H1 (cell line): ENCODE measurements around the gene GPBP1. TPM values are rescaled to one million over a fixed set of nuclear protein-coding genes. Genes with fewer than 3 reads are reported as not detected.

Experiments used
- CTCF ChIA-PET: fragments of 300-600 bp; sonication (Branson Sonifier 250); formaldehyde crosslinking; loops from one replicate; lab custom pipeline; 2021; ENCODE audit not compliant: partially characterized antibody; lab: Charles Lee
- POLR2A ChIA-PET: fragments of 300-600 bp; sonication (Branson Sonifier 250); formaldehyde crosslinking; loops from one replicate; lab custom pipeline; 2021; ENCODE audit warnings: inconsistent platforms; ENCODE audit not compliant: partially characterized antibody; lab: Charles Lee
- DNase-seq, 2 experiments: peaks; one replicate each; pipeline versions ENCODE4 v3.0.0 to v3.0.0-alpha.2; 2010 to 2022; ENCODE audit warnings: low spot score in 2 of 2, low read depth in 1 of 2, mixed read lengths in 1 of 2
- FAIRE-seq: peaks from 2 replicates; lab custom pipeline; 2011; peaks lifted over from hg19 to GRCh38; lab: Jason Lieb, UNC
- H2AFZ ChIP-seq: 2 replicates; pipeline ENCODE4 v1.8.1; 2012; ENCODE audit warnings: low read length, inconsistent platforms
- H2AK5ac ChIP-seq: 2 replicates; pipeline ENCODE4 v1.6.1; 2013; ENCODE audit warnings: low read depth, low read length
- H2BK120ac ChIP-seq: replicated peaks from 2 replicates; pipeline ENCODE3; 2013; ENCODE audit warnings: low read depth, low read length, inconsistent platforms
- H2BK12ac ChIP-seq: 2 replicates; pipeline ENCODE4 v1.6.1; 2013; ENCODE audit warnings: low read depth, low read length
- H2BK15ac ChIP-seq: 2 replicates; pipeline ENCODE4 v1.6.1; 2013; ENCODE audit warnings: low read length
- H2BK20ac ChIP-seq: 2 replicates; pipeline ENCODE4 v1.6.1; 2013; ENCODE audit warnings: low read length
- H2BK5ac ChIP-seq: 2 replicates; pipeline ENCODE4 v1.6.1; 2013; ENCODE audit warnings: low read depth, low read length
- H3K14ac ChIP-seq: 2 replicates; pipeline ENCODE4 v1.6.1; 2013; ENCODE audit warnings: inconsistent platforms; ENCODE audit not compliant: insufficient read length
- H3K18ac ChIP-seq: 2 replicates; pipeline ENCODE4 v1.6.1; 2013; ENCODE audit warnings: low read length; ENCODE audit errors: extremely low read depth
- H3K23ac ChIP-seq: 2 replicates; pipeline ENCODE4 v1.6.1; 2013; ENCODE audit warnings: inconsistent platforms; ENCODE audit not compliant: insufficient read length
- H3K23me2 ChIP-seq: 2 replicates; pipeline ENCODE4 v1.6.1; 2013; ENCODE audit warnings: low read depth, low read length
- H3K27ac ChIP-seq: 2 replicates; pipeline ENCODE4 v1.6.1; 2011; ENCODE audit warnings: low read depth, low read length, inconsistent platforms
- H3K27me3 ChIP-seq, 4 experiments: replicated peaks in 1 of 4; 1 replicate in 1 of 4; 2 replicates in 3 of 4; pipeline versions ENCODE4 v1.6.1 to v1.8.1; 2011 to 2013; ENCODE audit warnings: low read length in 3 of 4, mild to moderate bottlenecking in 3 of 4, inconsistent platforms in 2 of 4, mixed read lengths in 2 of 4, moderate library complexity in 1 of 4; ENCODE audit not compliant: control insufficient read depth in 3 of 4, insufficient read depth in 3 of 4; ENCODE audit errors: extremely low read depth in 1 of 4
- H3K36me3 ChIP-seq, 4 experiments: 2 replicates each; pipeline versions ENCODE4 v1.6.1 to v1.8.1; 2011 to 2013; ENCODE audit warnings: mild to moderate bottlenecking in 4 of 4, low read length in 3 of 4, moderate library complexity in 2 of 4, control low read depth in 1 of 4, inconsistent platforms in 1 of 4; ENCODE audit not compliant: insufficient read depth in 4 of 4, control insufficient read depth in 2 of 4
- H3K4ac ChIP-seq: replicated peaks from 2 replicates; pipeline ENCODE3; 2013; ENCODE audit warnings: low read length, low read depth, mixed read lengths, inconsistent platforms; ENCODE audit not compliant: insufficient read length
- H3K4me1 ChIP-seq, 4 experiments: replicated peaks in 1 of 4; 1 replicate in 1 of 4; 2 replicates in 3 of 4; pipeline versions ENCODE4 v1.6.1 to v1.8.1; 2011 to 2013; ENCODE audit warnings: low read length in 3 of 4, inconsistent platforms in 2 of 4, mixed read lengths in 1 of 4; ENCODE audit not compliant: insufficient read depth in 4 of 4, control insufficient read depth in 3 of 4
- H3K4me2 ChIP-seq, 2 experiments: 2 replicates each; pipeline versions ENCODE4 v1.6.1 to v1.8.1; 2011 to 2013; ENCODE audit warnings: low read depth in 2 of 2, low read length in 2 of 2, control low read depth in 1 of 2, inconsistent platforms in 1 of 2, mild to moderate bottlenecking in 1 of 2; ENCODE audit not compliant: insufficient read depth in 1 of 2
- H3K4me3 ChIP-seq, 4 experiments: fragments of 200-600, 300-600 bp in 1 of 4; sonication (generic), shearing (Covaris generic), sonication (Bioruptor Twin) in 1 of 4; 2 replicates each; pipeline versions ENCODE4 v1.5.1 to v1.8.1; 2011 to 2016; ENCODE audit warnings: low read length in 4 of 4, low read depth in 3 of 4, control low read depth in 2 of 4, inconsistent platforms in 2 of 4, mild to moderate bottlenecking in 2 of 4, mixed read lengths in 1 of 4, moderate library complexity in 1 of 4; ENCODE audit not compliant: insufficient read depth in 2 of 4; ENCODE audit errors: extremely low read depth in 1 of 4
- H3K56ac ChIP-seq: replicated peaks from 2 replicates; pipeline ENCODE3; 2013; ENCODE audit warnings: low read depth, mild to moderate bottlenecking, mixed read lengths, low read length, inconsistent platforms; ENCODE audit not compliant: insufficient read length
- H3K79me1 ChIP-seq: 2 replicates; pipeline ENCODE4 v1.6.1; 2013; ENCODE audit warnings: low read depth, low read length, control low read depth
- H3K79me2 ChIP-seq, 2 experiments: 2 replicates each; pipeline versions ENCODE4 v1.6.1 to v1.8.1; 2012 to 2013; ENCODE audit warnings: low read length in 2 of 2, mild to moderate bottlenecking in 2 of 2, inconsistent platforms in 1 of 2; ENCODE audit not compliant: insufficient read depth in 2 of 2, control insufficient read depth in 1 of 2
- H3K9ac ChIP-seq, 4 experiments: replicated peaks in 1 of 4; 1 replicate in 1 of 4; 2 replicates in 3 of 4; pipeline versions ENCODE4 v1.6.1 to v1.8.1; 2011 to 2013; ENCODE audit warnings: low read depth in 3 of 4, low read length in 3 of 4, control low read depth in 2 of 4, mild to moderate bottlenecking in 2 of 4, moderate library complexity in 2 of 4, inconsistent platforms in 1 of 4; ENCODE audit errors: extremely low read depth in 1 of 4
- H3K9me3 ChIP-seq, 2 experiments: 2 replicates each; pipeline versions ENCODE4 v1.6.1 to v1.8.1; 2012 to 2013; ENCODE audit warnings: mild to moderate bottlenecking in 2 of 2, moderate library complexity in 2 of 2, control low read depth in 1 of 2, inconsistent platforms in 1 of 2, low read depth in 1 of 2, low read length in 1 of 2, mixed read lengths in 1 of 2; ENCODE audit not compliant: insufficient read depth in 2 of 2
- H4K20me1 ChIP-seq, 2 experiments: replicated peaks in 1 of 2; 2 replicates each; pipeline versions ENCODE3 to v1.8.1; 2011 to 2013; ENCODE audit warnings: inconsistent platforms in 2 of 2, low read length in 2 of 2, mild to moderate bottlenecking in 1 of 2; ENCODE audit not compliant: insufficient read depth in 2 of 2, control insufficient read depth in 1 of 2
- H4K5ac ChIP-seq: 2 replicates; pipeline ENCODE4 v1.6.1; 2013; ENCODE audit warnings: low read length, low read depth, mixed read lengths, inconsistent platforms; ENCODE audit not compliant: insufficient read length
- H4K8ac ChIP-seq: 2 replicates; pipeline ENCODE4 v1.8.0; 2013; ENCODE audit warnings: mild to moderate bottlenecking, moderate library complexity, low read length, inconsistent platforms; ENCODE audit not compliant: insufficient read depth; ENCODE audit errors: extremely low read depth
- H4K91ac ChIP-seq: replicated peaks from 2 replicates; pipeline ENCODE3; 2013; ENCODE audit warnings: low read length, mixed read lengths, inconsistent platforms; ENCODE audit not compliant: insufficient read length
- EP300 ChIP-seq, 2 experiments: IDR thresholded peaks; 1 replicate in 1 of 2; 2 replicates in 1 of 2; pipeline ENCODE4 v1.6.1; 2011 to 2012; ENCODE audit warnings: low read depth in 2 of 2, low read length in 2 of 2, mild to moderate bottlenecking in 2 of 2, borderline replicate concordance in 1 of 2, inconsistent platforms in 1 of 2, moderate library complexity in 1 of 2
- POLR2A ChIP-seq, 2 experiments: IDR thresholded peaks; 1 replicate in 1 of 2; 2 replicates in 1 of 2; pipeline ENCODE4 v1.6.1; 2011; ENCODE audit warnings: low read depth in 2 of 2, low read length in 2 of 2, mild to moderate bottlenecking in 2 of 2; ENCODE audit errors: control extremely low read depth in 1 of 2
- SIN3A ChIP-seq, 2 experiments: IDR thresholded peaks in 1 of 2; conservative IDR thresholded peaks in 1 of 2; 2 replicates each; pipeline ENCODE4 v1.6.1; 2011 to 2012; ENCODE audit warnings: low read length in 2 of 2, improper control_type of control experiment in 1 of 2, low read depth in 1 of 2, mild to moderate bottlenecking in 1 of 2
- SIX5 ChIP-seq: IDR thresholded peaks from 2 replicates; pipeline ENCODE4 v1.6.1; 2011; ENCODE audit warnings: mild to moderate bottlenecking, low read depth, low read length
- WGBS, 2 experiments: shearing (Covaris generic) in 1 of 2; methylation state at CpG; one replicate each; pipeline versions ENCODE4 v1.1.6 to v1.1.7; 2013 to 2015; ENCODE audit warnings: low lambda C conversion rate in 2 of 2, mixed read lengths in 2 of 2, inconsistent platforms in 1 of 2, low coverage in 1 of 2, missing lambda C conversion rate in 1 of 2; ENCODE audit not compliant: insufficient replicate concordance in 2 of 2, insufficient coverage in 1 of 2, insufficient read length in 1 of 2; ENCODE audit errors: extremely low coverage in 1 of 2, missing lambda C conversion rate in 1 of 2; 5-methylcytosine and 5-hydroxymethylcytosine counted together
- polyA plus RNA-seq, 7 experiments: library from polyadenylated mRNA; depleted of rRNA in 3 of 7; stranded (reverse) in 5 of 7; unstranded in 2 of 7; fragments of >200 nt in 5 of 7; fragments of 200-250 nt in 2 of 7; gene quantifications; 1 replicate in 5 of 7; 2 replicates in 1 of 7; 4 replicates in 1 of 7; pipeline versions ENCODE4 v1.2.1 to v1.2.3, GENCODE V29; 2011 to 2013; ENCODE audit warnings: missing spikeins in 2 of 7, mixed read lengths in 2 of 7
- total RNA-seq: library from RNA; stranded (reverse); fragmentation: NEBNext Ultra II Directional; extraction: Animal tissue kit (Norgen Biotek cat#: 25700); gene quantifications from 2 replicates; pipeline ENCODE4 v1.2.1, GENCODE V29; 2021

The GPBP1 gene
- total and polyA plus RNA-seq, 2 of the 8 experiments (the other 6 are each of a cell fraction or from before 2014, with no cell fraction given), result 29.2 to 108 TPM

- H4K91ac ChIP-seq, result no peak overlapping the region
- no peak overlapping the region for H3K56ac ChIP-seq
- POLR2A ChIA-PET, result interaction anchor here (2.4 to 2.7 kb wide), 2 partner anchors 187 to 228 kb away, joined by 9 to 10 read pairs; partner anchors contain the start of gene SETD9
- no peak overlapping the region for H3K14ac ChIP-seq
- DNase-seq (no peak), FAIRE-seq (no peak)
- no peaks in the 10 kb centered on the region for H3K9me3 ChIP-seq
- no peak overlapping the region for H3K27ac ChIP-seq
- 83% methylated on average over 2 of the region's 2 CpGs; no CpG with 5 or more reads in 1 of the 2 experiments for WGBS, 2 experiments
- H3K4ac ChIP-seq, result no peak overlapping the region
- H2AFZ ChIP-seq, result no peak overlapping the region
- H2BK15ac ChIP-seq, result no peak overlapping the region
- H3K79me1 ChIP-seq, result no peaks in the 10 kb centered on the region
- CTCF ChIA-PET, result interaction anchor here (0.6 to 3.2 kb wide), 22 partner anchors 12 to 237 kb away, joined by 3 to 21 read pairs (median 4); no protein-coding TSS in a partner anchor
- H2AK5ac ChIP-seq, result no peak overlapping the region
- no peak overlapping the region for H4K5ac ChIP-seq
- no peak overlapping the region for H3K18ac ChIP-seq
- H2BK5ac ChIP-seq, result no peak overlapping the region
- H3K9ac ChIP-seq, result no peak overlapping the region
- no peaks in the 10 kb centered on the region for H3K79me2 ChIP-seq
- H3K23me2 ChIP-seq, result no peaks in the 10 kb centered on the region
- H4K20me1 ChIP-seq, result no peaks in the 10 kb centered on the region
- no peak overlapping the region for H4K8ac ChIP-seq
- H2BK120ac ChIP-seq, result no peak overlapping the region
- H3K23ac ChIP-seq, result no peak overlapping the region
- TF ChIP-seq SIX5 (no peak), SIN3A (conservative IDR thresholded peaks at IDR 0.05 in 1 of 2, IDR thresholded peaks at IDR 0.05 in 1 of 2; ENCODE audit: low read depth in 1 of 2, low read length in 2 of 2) (no peak), POLR2A (IDR thresholded peaks at IDR 0.05; ENCODE audit: control extremely low read depth in 1 of 2, low read depth in 2 of 2, low read length in 2 of 2) (no peak), EP300 (IDR thresholded peaks at IDR 0.05; ENCODE audit: borderline replicate concordance in 1 of 2, low read depth in 2 of 2, low read length in 2 of 2) (no peak)
- no peak overlapping the region for H2BK20ac ChIP-seq
- no peaks in the 10 kb centered on the region for H3K27me3 ChIP-seq
- H3K36me3 ChIP-seq, result no peaks in the 10 kb centered on the region
- H3K4me3 ChIP-seq, result no peak overlapping the region
- no peak overlapping the region for H2BK12ac ChIP-seq
- H3K4me1 ChIP-seq, result no peaks in the 10 kb centered on the region
- H3K4me2 ChIP-seq, result no peak overlapping the region
Observed at GRCh38 chr5:57137401-57137800, 36.5 kb upstream of the GPBP1 start.
